ENCODE data around the gene NECAB2.

GRCh38 chr16:83977056-83977815, 9.2 kb downstream of the NECAB2 start:
- TF ChIP-seq EZH2phosphoT487 (IDR thresholded peaks at IDR 0.05; ENCODE audit: borderline replicate concordance) (no peak), CTCF (conservative IDR thresholded peaks at IDR 0.05; ENCODE audit: low read length) (no peak)
